ENCODE measurements around the gene KLHL14. TPM values are rescaled to one million over a fixed set of nuclear protein-coding genes. Genes with fewer than 3 reads are reported as not detected.
A peak's percentile ranks its signal among the peaks of the same experiment; 100 is the strongest.

Gene KLHL14
- total and polyA plus RNA-seq, 2 of the 13 experiments (the other 11 are each of a cell fraction or from before 2014, with no cell fraction given), result 16.0 to 41.8 TPM

- TF ChIP-seq ARHGAP35 (CRISPR knock-in tag; IDR thresholded peaks at IDR 0.05; ENCODE audit: borderline replicate concordance) (no peak), MED13 (CRISPR knock-in tag; IDR thresholded peaks at IDR 0.05) (no peak), NCOR1 (IDR thresholded peaks at IDR 0.05; ENCODE audit: borderline replicate concordance, low read length) (no peak), ERF (CRISPR knock-in tag; IDR thresholded peaks at IDR 0.05) (0 out of 2 replicates have a peak, but pooled peaks have one; percentile 1), ZNF576 (CRISPR knock-in tag; IDR thresholded peaks at IDR 0.05) (no peak), EP300 (IDR thresholded peaks at IDR 0.05; ENCODE audit: low read depth in 2 of 2, low read length in 2 of 2) (peak in 1 of 2 experiments; percentile 13; a peak in 1 of 4 replicates), EP300 (CRISPR knock-in tag; IDR thresholded peaks at IDR 0.05; ENCODE audit: borderline replicate concordance) (no peak), MEIS1 (CRISPR knock-in tag; IDR thresholded peaks at IDR 0.05; ENCODE audit: borderline replicate concordance) (0 out of 2 replicates have a peak, but pooled peaks have one; percentile 20), TEAD3 (CRISPR knock-in tag; optimal IDR thresholded peaks at IDR 0.05; ENCODE audit: borderline replicate concordance) (no peak), POGZ (CRISPR knock-in tag; IDR thresholded peaks at IDR 0.05) (no peak), HDAC2 (CRISPR knock-in tag; IDR thresholded peaks at IDR 0.05) (no peak), ZNF549 (CRISPR knock-in tag; IDR thresholded peaks at IDR 0.05) (no peak), ZNF124 (CRISPR knock-in tag; IDR thresholded peaks at IDR 0.05) (no peak), ZNF780A (CRISPR knock-in tag; IDR thresholded peaks at IDR 0.05) (no peak), ZNF781 (CRISPR knock-in tag; IDR thresholded peaks at IDR 0.05; ENCODE audit: borderline replicate concordance, not compliant biosample characterization) (no peak), TFDP1 (CRISPR knock-in tag; IDR thresholded peaks at IDR 0.05; ENCODE audit: borderline replicate concordance) (no peak), TBL1XR1 (IDR thresholded peaks at IDR 0.05; ENCODE audit: borderline replicate concordance, low read length, partially characterized antibody) (no peak), HNRNPK (IDR thresholded peaks at IDR 0.05; ENCODE audit: low read depth, low read length, poor library complexity, severe bottlenecking) (no peak), MXD3 (CRISPR knock-in tag; IDR thresholded peaks at IDR 0.05) (no peak), ZNF556 (CRISPR knock-in tag; IDR thresholded peaks at IDR 0.05; ENCODE audit: borderline replicate concordance) (no peak), SSRP1 (CRISPR knock-in tag; IDR thresholded peaks at IDR 0.05) (peak; percentile 8; the same call in 1 of the 2 replicates), MXD1 (CRISPR knock-in tag; IDR thresholded peaks at IDR 0.05) (no peak)
- TF ChIP-seq, protein P1, sequence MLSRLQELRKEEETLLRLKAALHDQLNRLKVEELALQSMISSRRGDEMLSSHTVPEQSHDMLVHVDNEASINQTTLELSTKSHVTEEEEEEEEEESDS (CRISPR knock-in tag; IDR thresholded peaks at IDR 0.05; ENCODE audit: borderline replicate concordance), result no peak
- TF ChIP-seq, protein P2, sequence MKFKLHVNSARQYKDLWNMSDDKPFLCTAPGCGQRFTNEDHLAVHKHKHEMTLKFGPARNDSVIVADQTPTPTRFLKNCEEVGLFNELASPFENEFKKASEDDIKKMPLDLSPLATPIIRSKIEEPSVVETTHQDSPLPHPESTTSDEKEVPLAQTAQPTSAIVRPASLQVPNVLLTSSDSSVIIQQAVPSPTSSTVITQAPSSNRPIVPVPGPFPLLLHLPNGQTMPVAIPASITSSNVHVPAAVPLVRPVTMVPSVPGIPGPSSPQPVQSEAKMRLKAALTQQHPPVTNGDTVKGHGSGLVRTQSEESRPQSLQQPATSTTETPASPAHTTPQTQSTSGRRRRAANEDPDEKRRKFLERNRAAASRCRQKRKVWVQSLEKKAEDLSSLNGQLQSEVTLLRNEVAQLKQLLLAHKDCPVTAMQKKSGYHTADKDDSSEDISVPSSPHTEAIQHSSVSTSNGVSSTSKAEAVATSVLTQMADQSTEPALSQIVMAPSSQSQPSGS (CRISPR knock-in tag; IDR thresholded peaks at IDR 0.05), result 0 out of 2 replicates have a peak, but pooled peaks have one; percentile 41
- TF ChIP-seq, protein P3, sequence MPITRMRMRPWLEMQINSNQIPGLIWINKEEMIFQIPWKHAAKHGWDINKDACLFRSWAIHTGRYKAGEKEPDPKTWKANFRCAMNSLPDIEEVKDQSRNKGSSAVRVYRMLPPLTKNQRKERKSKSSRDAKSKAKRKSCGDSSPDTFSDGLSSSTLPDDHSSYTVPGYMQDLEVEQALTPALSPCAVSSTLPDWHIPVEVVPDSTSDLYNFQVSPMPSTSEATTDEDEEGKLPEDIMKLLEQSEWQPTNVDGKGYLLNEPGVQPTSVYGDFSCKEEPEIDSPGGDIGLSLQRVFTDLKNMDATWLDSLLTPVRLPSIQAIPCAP (CRISPR knock-in tag; IDR thresholded peaks at IDR 0.05; ENCODE audit: low read depth), result no peak
These were observed 30.0 kb upstream of the KLHL14 start (continued) for GRCh38 chr18:32802591-32803451.

All from HepG2 (cell line).